T-helper 2 cell treated with Interferon-gamma antibody and Interleukin-4, amounts not matched to agents 100 ng/mL and 5 ng/mL, for 36 hours (primary cell): ENCODE data around the gene GATM. TPM values are rescaled to one million over a fixed set of nuclear protein-coding genes. Genes with fewer than 3 reads are reported as not detected.

Experiments used
- total RNA-seq: library from RNA; stranded (reverse); gene quantifications from 2 replicates; pipeline ENCODE4 v1.2.3, GENCODE V29; 2022

The GATM gene
- total RNA-seq, 1 donor from 2014 or later = 1.4 TPM

Other genes with a start within 250 kb of the GATM start
- not detected in 2 replicates for gene DUOXA1, start 248.7 kb downstream of the GATM start, total RNA-seq
- 0.09 TPM in 1 of 2 replicates, not detected in the other for gene DUOX1, start 248.6 kb downstream of the GATM start, total RNA-seq
- gene SHF, start 190.6 kb downstream of the GATM start, total RNA-seq = 1.5 and 1.6 TPM in 2 replicates
- gene SLC28A2, start 126.3 kb downstream of the GATM start, total RNA-seq = not detected in 2 replicates
- gene SLC30A4, start 144.2 kb upstream of the GATM start, total RNA-seq = 2.2 and 3.0 TPM in 2 replicates
- gene BLOC1S6, start 208.8 kb upstream of the GATM start, total RNA-seq = 36.3 and 37.1 TPM in 2 replicates